ENCODE results near the gene SRRM2.
A peak's percentile ranks its signal among the peaks of the same experiment; 100 is the strongest.

The SRRM2 gene

DNA sequence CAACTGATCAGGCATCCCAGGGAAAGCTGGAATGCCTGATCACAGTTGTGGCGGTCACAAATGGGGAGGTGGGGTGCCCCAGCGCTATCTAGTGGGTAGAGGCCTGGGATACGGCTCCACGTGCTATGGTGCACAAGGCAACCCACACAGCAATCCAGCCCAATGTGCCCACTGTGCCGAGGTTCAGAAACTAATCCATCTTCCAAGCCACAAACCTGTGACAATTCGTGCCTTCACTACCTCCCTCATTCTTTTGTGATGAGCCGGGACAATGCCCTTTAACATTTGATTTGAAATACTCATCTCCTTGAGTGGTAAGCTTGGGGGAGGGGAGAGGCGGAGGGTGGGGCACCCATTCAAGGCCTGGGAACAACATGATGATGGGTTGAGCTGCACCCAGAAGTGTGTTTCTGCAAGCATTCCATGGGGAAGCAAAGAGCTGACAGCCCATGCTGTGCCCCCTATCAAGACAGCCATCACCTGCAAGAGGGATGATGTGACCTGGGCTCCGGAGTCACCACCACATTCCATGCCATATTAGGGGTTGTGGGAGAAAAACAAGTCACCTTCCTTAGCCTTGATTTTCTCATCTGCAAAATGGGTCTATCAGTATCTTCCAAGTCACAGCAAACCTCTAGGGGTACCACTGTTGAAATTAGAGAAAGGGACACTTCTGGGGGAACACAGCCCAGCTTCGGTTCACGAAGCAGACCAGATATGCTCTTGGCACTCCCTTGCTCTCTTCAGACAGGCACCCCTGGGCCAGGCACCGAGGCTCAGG, 20.9 kb downstream of the SRRM2 start:
- Histone ChIP-seq H3K79me1 (ENCODE audit: low read depth, low read length) (peaks cover 20% of the 10 kb centered on the region), H3K9me3 (replicated peaks in 1 of 2; ENCODE audit: control insufficient read depth in 2 of 2, insufficient read depth in 1 of 2, low read depth in 1 of 2, low read length in 2 of 2) (peaks cover 0 to 2% of the 10 kb centered on the region in 2 donors), H3K14ac (ENCODE audit: low read length) (no peak overlapping the region), H2BK15ac (ENCODE audit: low read length) (no peak overlapping the region), H3K23ac (ENCODE audit: low read depth, low read length, poor library complexity) (no peak overlapping the region), H3K27ac (replicated peaks; ENCODE audit: low read length) (peak overlapping the region; percentile 35), H2AK5ac (ENCODE audit: low read depth, low read length) (no peak overlapping the region), H3K4ac (ENCODE audit: low read length) (no peak overlapping the region), H4K8ac (ENCODE audit: low read depth, low read length) (no peak overlapping the region), H2BK5ac (ENCODE audit: low read length) (no peak overlapping the region), H2BK12ac (ENCODE audit: low read length) (no peak overlapping the region), H2BK120ac (ENCODE audit: low read depth, low read length) (no peak overlapping the region), H3K36me3 (replicated peaks in 1 of 2; ENCODE audit: control insufficient read depth in 2 of 2, insufficient read depth in 2 of 2, low read length in 2 of 2) (peaks cover 55 to 74% of the 10 kb centered on the region in 2 donors), H3K4me3 (ENCODE audit: low read length in 2 of 2) (no peak overlapping the region), H3K27me3 (ENCODE audit: control insufficient read depth in 3 of 3, insufficient read depth in 3 of 3, low read depth in 1 of 3, low read length in 3 of 3) (no peaks in the 10 kb centered on the region), H2AFZ (ENCODE audit: low read length) (no peak overlapping the region), H3K18ac (ENCODE audit: low read length) (no peak overlapping the region), H3K4me2 (ENCODE audit: insufficient read depth, low read length, poor library complexity, severe bottlenecking) (no peak overlapping the region), H3K4me1 (ENCODE audit: control insufficient read depth in 2 of 2, insufficient read depth in 1 of 2, low read depth in 1 of 2, low read length in 2 of 2) (peaks cover 8 to 10% of the 10 kb centered on the region in 2 donors), H3K9ac (ENCODE audit: low read depth, low read length, poor library complexity) (no peak overlapping the region), H4K91ac (ENCODE audit: low read depth, low read length, poor library complexity) (no peak overlapping the region)
- WGBS, 2 donors (ENCODE audit: extremely low coverage in 2 of 2, insufficient read length in 2 of 2, insufficient replicate concordance in 1 of 2): no CpG with 5 or more reads among the region's 12 CpGs
- no peak for DNase-seq (ENCODE audit: low spot score)

DNA sequence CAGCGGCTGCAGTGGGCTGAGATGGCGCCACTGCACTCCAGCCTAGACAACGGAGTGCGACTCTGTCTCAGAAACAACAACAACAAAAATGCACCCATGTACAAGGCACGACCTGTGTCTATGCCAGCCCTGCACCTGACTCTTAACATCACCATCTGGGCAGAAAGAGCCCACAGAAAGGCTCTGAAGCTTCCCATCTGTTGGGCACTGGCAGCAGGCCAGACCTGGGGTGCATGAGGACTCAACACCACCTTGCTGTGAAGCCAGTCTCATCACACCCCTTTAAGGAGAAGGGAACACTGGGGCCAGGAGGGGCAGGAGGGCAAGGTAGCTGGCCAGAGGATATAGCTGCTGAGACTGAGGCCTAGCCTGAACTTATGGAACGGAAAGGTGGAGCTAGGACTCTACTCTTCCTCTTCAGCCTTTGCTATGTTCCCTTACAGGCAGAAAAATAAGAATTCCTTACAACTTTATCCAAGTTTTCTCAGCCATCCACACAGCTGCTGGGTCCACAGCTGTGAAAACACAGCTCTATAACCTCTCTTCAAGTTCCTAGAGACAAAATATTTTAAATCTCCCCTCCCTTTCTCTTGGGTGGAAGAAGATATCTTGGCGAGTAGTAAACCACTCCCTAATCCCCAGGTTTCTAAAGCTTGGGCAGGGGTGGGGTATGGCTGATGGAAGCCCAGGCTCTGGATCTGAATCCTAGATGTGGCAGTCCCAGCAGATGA, 21.9 kb downstream of the SRRM2 start:
- H3K23ac ChIP-seq (ENCODE audit: low read depth, low read length, poor library complexity): no peak overlapping the region
- H2BK12ac ChIP-seq (ENCODE audit: low read length): no peak overlapping the region
- no peak overlapping the region for H2BK120ac ChIP-seq (ENCODE audit: low read depth, low read length)
- no peak for DNase-seq (ENCODE audit: low spot score)
- H3K27ac ChIP-seq (replicated peaks; ENCODE audit: low read length): no peak overlapping the region
- H3K4me3 ChIP-seq (ENCODE audit: low read length in 2 of 2): no peak overlapping the region
- H3K18ac ChIP-seq (ENCODE audit: low read length): no peak overlapping the region
- peaks cover 8 to 11% of the 10 kb centered on the region in 2 donors for H3K4me1 ChIP-seq (ENCODE audit: control insufficient read depth in 2 of 2, insufficient read depth in 1 of 2, low read depth in 1 of 2, low read length in 2 of 2)
- no CpG with 5 or more reads among the region's 7 CpGs for WGBS, 2 donors (ENCODE audit: extremely low coverage in 2 of 2, insufficient read length in 2 of 2, insufficient replicate concordance in 1 of 2)
- no peaks in the 10 kb centered on the region for H3K27me3 ChIP-seq (ENCODE audit: control insufficient read depth in 3 of 3, insufficient read depth in 3 of 3, low read depth in 1 of 3, low read length in 3 of 3)
- H2BK5ac ChIP-seq (ENCODE audit: low read length): no peak overlapping the region
- H3K79me1 ChIP-seq (ENCODE audit: low read depth, low read length): peaks cover 18% of the 10 kb centered on the region
- H2AK5ac ChIP-seq (ENCODE audit: low read depth, low read length): no peak overlapping the region
- no peak overlapping the region for H2BK15ac ChIP-seq (ENCODE audit: low read length)
- peaks cover 47 to 72% of the 10 kb centered on the region in 2 donors for H3K36me3 ChIP-seq (replicated peaks in 1 of 2; ENCODE audit: control insufficient read depth in 2 of 2, insufficient read depth in 2 of 2, low read length in 2 of 2)
- no peak overlapping the region for H3K4me2 ChIP-seq (ENCODE audit: insufficient read depth, low read length, poor library complexity, severe bottlenecking)
- no peak overlapping the region for H4K91ac ChIP-seq (ENCODE audit: low read depth, low read length, poor library complexity)
- H3K14ac ChIP-seq (ENCODE audit: low read length): no peak overlapping the region
- no peak overlapping the region for H2AFZ ChIP-seq (ENCODE audit: low read length)
- peak overlapping the region; percentile 30 for H3K9ac ChIP-seq (ENCODE audit: low read depth, low read length, poor library complexity)
- peaks cover 0 to 2% of the 10 kb centered on the region in 2 donors for H3K9me3 ChIP-seq (replicated peaks in 1 of 2; ENCODE audit: control insufficient read depth in 2 of 2, insufficient read depth in 1 of 2, low read depth in 1 of 2, low read length in 2 of 2)
- H4K8ac ChIP-seq (ENCODE audit: low read depth, low read length): no peak overlapping the region
- no peak overlapping the region for H3K4ac ChIP-seq (ENCODE audit: low read length)

GRCh38 chr16:2775131-2775716, 22.8 kb downstream of the SRRM2 start:
- Histone ChIP-seq H3K4me3 (ENCODE audit: low read length in 2 of 2) (peak overlapping the region in 1 of 2 donors; percentile 79), H3K27ac (replicated peaks; ENCODE audit: low read length) (no peak overlapping the region), H3K36me3 (replicated peaks in 1 of 2; ENCODE audit: control insufficient read depth in 2 of 2, insufficient read depth in 2 of 2, low read length in 2 of 2) (peaks cover 38 to 63% of the 10 kb centered on the region in 2 donors), H3K9me3 (replicated peaks in 1 of 2; ENCODE audit: control insufficient read depth in 2 of 2, insufficient read depth in 1 of 2, low read depth in 1 of 2, low read length in 2 of 2) (peaks cover 0 to 2% of the 10 kb centered on the region in 2 donors), H2BK15ac (ENCODE audit: low read length) (no peak overlapping the region), H3K79me1 (ENCODE audit: low read depth, low read length) (peaks cover 16% of the 10 kb centered on the region), H3K9ac (ENCODE audit: low read depth, low read length, poor library complexity) (no peak overlapping the region), H2AK5ac (ENCODE audit: low read depth, low read length) (no peak overlapping the region), H3K4me2 (ENCODE audit: insufficient read depth, low read length, poor library complexity, severe bottlenecking) (no peak overlapping the region), H4K8ac (ENCODE audit: low read depth, low read length) (no peak overlapping the region), H3K27me3 (ENCODE audit: control insufficient read depth in 3 of 3, insufficient read depth in 3 of 3, low read depth in 1 of 3, low read length in 3 of 3) (no peaks in the 10 kb centered on the region), H3K4me1 (ENCODE audit: control insufficient read depth in 2 of 2, insufficient read depth in 1 of 2, low read depth in 1 of 2, low read length in 2 of 2) (peaks cover 8 to 11% of the 10 kb centered on the region in 2 donors), H4K91ac (ENCODE audit: low read depth, low read length, poor library complexity) (no peak overlapping the region), H3K18ac (ENCODE audit: low read length) (no peak overlapping the region), H3K14ac (ENCODE audit: low read length) (no peak overlapping the region), H2AFZ (ENCODE audit: low read length) (no peak overlapping the region), H2BK120ac (ENCODE audit: low read depth, low read length) (no peak overlapping the region), H2BK12ac (ENCODE audit: low read length) (no peak overlapping the region), H2BK5ac (ENCODE audit: low read length) (no peak overlapping the region), H3K4ac (ENCODE audit: low read length) (no peak overlapping the region), H3K23ac (ENCODE audit: low read depth, low read length, poor library complexity) (peak overlapping the region; percentile 48)
- no CpG with 5 or more reads among the region's 7 CpGs for WGBS, 2 donors (ENCODE audit: extremely low coverage in 2 of 2, insufficient read length in 2 of 2, insufficient replicate concordance in 1 of 2)
- DNase-seq (ENCODE audit: low spot score): no peak
